T47D (cell line): ENCODE results near the gene SERPINB6.
"Not testable (repeated sequence)": the region's sequence is repeated elsewhere in the genome, so short reads cannot be mapped to it uniquely, and the experiment has no call there.

Experiments used
- DNase-seq, 2 experiments: peaks; one replicate each; pipeline versions ENCODE4 v3.0.0 to v3.0.0-alpha.2; 2011 to 2012; ENCODE audit warnings: low read depth in 1 of 2, low spot score in 1 of 2
- JUND ChIP-seq: IDR thresholded peaks from 2 replicates; pipeline ENCODE4 v1.6.1; 2012; ENCODE audit warnings: low read depth
- in situ Hi-C: cut with HindIII; loops from 2 replicates; pipeline ENCODE4 v1.10.0; 2016; ENCODE audit warnings: low sequenced_read_pairs, low pct_unique_long_range_greater_than_20kb

The SERPINB6 gene

DNA sequence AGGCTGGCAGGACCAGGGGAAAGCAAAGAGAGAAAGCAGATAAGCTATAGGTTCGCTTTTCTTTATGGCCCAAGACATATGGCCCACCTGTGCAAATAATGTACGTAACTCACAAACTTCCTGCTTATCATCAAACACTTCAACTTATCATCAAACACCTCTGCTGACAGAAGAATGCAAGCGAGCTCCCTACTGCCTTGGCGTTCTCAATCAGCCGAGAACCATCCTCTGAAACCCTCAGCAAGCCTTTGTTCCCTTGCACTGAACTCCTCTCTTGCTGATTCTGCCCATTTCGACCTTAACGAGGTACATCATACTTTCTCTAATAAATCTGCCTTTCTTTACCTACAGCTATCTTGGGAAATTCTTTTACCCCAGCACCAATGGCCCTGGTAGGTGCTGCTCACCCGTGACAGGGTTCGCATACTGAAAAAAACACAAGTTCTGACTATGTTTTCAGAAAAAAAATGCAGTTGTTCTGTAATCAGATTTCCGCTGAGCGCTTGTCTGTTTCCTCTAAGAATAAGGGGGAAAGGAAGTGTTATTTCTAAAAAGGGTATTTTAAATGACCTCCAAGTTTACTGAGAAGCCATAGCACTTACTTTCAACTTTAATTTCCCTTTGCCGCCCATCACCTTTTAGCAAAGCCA, 28.3 kb downstream of the SERPINB6 start:
- DNase-seq = no peak
- no peak for TF ChIP-seq JUND
- in situ Hi-C loops = no loop called here

- in situ Hi-C loops = not testable (repeated sequence)
These were observed 29.3 kb downstream of the SERPINB6 start for GRCh38 chr6:2942116-2942515.

GRCh38 chr6:2940851-2941250, 30.5 kb downstream of the SERPINB6 start:
- TF ChIP-seq JUND = no peak
- no peak for DNase-seq
- in situ Hi-C loops = no loop called here

More at GRCh38 chr6:2942116-2942515, 29.3 kb downstream of the SERPINB6 start:
- DNase-seq = not testable (repeated sequence)

DNA sequence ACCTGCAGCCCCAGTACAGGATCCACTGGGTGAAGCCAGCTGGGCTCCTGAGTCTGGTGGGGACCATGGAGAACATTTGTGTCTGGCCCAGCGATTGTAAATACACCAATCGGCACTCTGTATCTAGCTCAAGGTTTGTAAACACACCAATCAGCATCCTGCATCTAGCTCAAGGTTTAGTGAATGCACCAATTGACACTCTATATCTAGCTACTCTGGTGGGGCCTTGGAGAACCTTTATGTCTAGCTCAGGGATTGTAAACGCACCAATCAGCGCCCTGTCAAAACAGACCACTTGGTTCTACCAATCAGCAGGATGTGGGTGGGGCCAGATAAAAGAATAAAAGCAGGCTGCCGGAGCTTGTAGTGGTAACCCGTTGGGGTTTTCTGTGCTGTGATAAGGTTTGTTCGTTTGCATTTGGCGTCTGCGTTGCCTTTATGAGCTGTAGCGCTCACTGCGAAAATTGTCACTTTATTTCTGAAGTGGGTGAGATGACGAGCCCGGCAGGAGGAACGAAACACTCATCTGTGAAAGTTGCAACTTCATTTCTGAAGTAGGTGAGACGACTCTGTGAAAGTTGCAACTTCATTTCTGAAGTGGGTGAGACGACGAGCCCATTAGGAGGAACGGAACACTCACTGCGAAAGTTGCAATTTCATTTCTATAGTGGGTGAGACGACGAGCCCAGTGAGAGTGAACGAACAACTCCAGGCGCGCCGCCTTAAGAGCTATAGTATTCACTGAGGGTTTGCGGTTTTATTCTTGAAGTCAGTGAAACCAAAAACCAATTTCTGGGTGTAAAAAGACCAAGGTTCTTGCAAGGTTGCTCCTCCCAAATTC, 31.1 kb downstream of the SERPINB6 start:
- in situ Hi-C loops = no loop called here
- no peak for DNase-seq

GRCh38 chr6:2939315-2940009, 31.9 kb downstream of the SERPINB6 start:
- DNase-seq = no peak
- in situ Hi-C loops = no loop called here
- TF ChIP-seq JUND = no peak

More for the DNA sequence above, 31.1 kb downstream of the SERPINB6 start:
- no peak for TF ChIP-seq JUND

- DNase-seq = peak; percentile 90 to 94
- in situ Hi-C loops = no loop called here
- TF ChIP-seq JUND = no peak
These were observed 32.7 kb downstream of the SERPINB6 start for GRCh38 chr6:2938632-2939083.

- in situ Hi-C loops = no loop called here
- no peak for DNase-seq
- no peak for TF ChIP-seq JUND
These were observed 33.2 kb downstream of the SERPINB6 start for GRCh38 chr6:2938004-2938631.

- in situ Hi-C loops = no loop called here
- TF ChIP-seq JUND = no peak
- DNase-seq = no peak
These were observed 33.8 kb downstream of the SERPINB6 start for GRCh38 chr6:2937627-2938003.

DNA sequence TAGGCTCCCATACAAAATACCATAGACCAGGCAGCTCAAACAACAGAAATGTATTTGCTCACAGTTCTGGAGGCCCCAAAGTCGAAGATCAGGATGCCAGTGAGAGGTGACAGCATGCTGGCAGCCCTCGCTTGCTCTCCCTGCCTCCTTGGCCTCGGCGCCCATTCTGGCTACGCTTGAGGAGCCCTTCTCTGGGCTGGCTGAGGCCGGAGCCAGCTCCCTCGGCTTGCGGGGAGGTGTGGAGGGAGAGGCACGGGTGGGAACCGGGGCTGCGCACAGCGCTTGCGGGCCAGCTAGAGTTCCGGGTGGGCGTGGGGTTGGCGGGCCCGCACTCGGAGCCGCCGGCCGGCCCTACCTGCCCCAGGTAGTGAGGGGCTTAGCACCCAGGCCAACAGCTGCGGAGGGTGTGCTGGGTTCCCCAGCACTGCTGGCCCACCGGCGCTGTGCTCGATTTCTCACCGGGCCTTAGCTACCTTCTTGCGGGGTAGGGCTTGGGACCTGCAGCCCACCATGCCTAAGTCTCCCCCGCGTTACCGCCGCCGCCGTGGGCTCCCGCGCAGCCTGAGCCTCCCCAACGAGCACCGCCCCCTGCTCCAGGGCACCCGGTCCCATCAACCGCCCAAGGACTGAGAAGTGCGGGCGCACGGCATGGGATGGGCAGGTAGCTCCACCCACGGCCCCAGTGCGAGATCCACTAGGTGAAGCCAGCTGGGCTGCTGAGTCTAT, 35.6 kb downstream of the SERPINB6 start:
- in situ Hi-C loops = no loop called here
- TF ChIP-seq JUND = no peak
- no peak for DNase-seq

- in situ Hi-C loops = no loop called here
- DNase-seq = no peak
- TF ChIP-seq JUND = no peak
These were observed 37.3 kb downstream of the SERPINB6 start for GRCh38 chr6:2934057-2934456.

DNA sequence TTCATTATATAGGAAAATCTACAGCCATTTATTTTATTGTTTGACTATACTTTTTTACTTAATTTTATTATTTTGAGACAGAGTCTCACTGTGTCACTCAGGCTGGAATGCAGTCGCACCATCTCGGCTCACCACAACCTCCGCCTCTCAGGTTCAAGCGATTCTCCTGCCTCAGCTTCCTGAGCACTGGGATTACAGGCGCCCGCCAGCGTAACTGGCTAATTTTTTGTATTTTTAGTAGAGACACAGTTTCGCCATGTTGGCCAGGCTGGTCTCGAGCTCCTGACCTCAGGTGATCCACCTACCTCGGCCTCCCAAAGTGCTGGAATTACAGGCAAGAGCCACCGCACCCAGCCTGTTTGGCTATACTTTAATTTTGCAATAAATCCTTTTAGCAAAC, 38.5 kb downstream of the SERPINB6 start:
- DNase-seq, in situ Hi-C loops: not testable (repeated sequence)
